Germinal center (tissue), 1 donor: ENCODE measurements around the gene MMP14.
"Not testable (repeated sequence)": the region's sequence is repeated elsewhere in the genome, so short reads cannot be mapped to it uniquely, and the experiment has no call there.

Experiments
- DNase-seq: peaks from one replicate; pipeline ENCODE4 v3.0.0; 2012; ENCODE audit warnings: mixed read lengths, low spot score

Gene MMP14

DNA sequence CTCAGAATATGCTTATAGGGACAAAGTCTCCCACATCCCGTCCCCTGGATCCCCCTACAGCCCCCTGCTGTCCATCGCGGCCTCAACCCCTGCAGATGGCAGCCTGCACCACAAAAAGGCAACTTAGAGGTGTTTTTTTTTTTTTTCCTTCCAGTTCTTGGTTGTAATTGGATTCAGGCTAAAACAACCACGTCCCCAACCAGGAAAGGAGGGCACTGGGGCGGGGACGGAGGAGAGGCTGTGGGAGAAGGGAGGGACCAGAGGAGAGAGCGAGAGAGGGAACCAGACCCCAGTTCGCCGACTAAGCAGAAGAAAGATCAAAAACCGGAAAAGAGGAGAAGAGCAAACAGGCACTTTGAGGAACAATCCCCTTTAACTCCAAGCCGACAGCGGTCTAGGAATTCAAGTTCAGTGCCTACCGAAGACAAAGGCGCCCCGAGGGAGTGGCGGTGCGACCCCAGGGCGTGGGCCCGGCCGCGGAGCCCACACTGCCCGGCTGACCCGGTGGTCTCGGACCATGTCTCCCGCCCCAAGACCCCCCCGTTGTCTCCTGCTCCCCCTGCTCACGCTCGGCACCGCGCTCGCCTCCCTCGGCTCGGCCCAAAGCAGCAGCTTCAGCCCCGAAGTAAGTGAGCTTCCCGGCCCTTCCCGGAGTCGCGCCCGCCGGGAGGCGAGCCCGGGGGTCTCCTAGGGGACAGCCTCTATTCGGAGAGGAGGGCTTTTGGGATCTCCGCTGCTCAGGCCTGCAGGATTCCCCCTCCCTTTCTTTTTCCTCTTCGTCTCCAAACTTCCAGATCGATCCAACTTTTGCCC, at the start of gene MMP14:
Gene MMP14, plus strand, starts transcription at position 285 of the 813 bp plus-strand sequence. Its CDS starts 233 bp downstream, at position 518.
- DNase-seq, result no peak

DNA sequence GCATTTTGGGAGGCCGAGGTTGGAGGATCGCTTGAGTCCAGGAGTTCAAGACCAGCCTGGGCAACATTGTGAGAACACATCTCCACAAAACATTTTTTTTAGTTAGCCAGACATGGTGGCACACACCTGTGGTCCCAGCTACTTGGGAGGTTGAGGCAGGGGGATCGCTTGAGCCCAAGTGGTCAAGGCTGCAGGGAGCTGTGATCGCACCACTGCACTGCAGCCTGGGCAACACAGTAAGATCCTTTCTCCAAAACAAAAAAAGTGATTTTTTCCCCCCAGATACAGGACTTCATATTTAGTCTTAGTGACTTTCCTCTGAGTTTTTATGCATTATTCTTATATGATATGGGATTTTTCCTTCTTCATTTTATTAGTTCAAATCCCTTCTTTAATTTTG, 49.7 kb upstream of the MMP14 start:
- no peak for DNase-seq

DNA sequence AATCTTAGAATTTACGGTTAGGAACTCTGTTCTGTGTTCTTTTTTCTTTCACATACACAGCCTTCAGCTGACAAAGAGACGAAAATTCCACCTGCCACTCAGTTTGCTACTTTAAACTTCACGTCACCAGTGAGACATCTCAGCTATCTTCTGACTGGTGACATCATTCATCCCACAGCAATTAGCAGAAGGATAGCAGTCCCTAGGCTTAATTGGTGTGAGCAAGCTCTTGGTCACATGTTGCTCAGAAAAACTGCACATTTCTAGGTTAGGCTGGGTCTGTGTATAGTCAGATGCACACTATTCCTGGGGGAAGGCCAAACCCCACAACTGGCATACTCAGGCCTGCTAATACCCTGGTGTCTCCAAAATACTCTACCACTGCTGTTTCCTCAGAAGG, 45.1 kb upstream of the MMP14 start:
- no peak for DNase-seq

DNA sequence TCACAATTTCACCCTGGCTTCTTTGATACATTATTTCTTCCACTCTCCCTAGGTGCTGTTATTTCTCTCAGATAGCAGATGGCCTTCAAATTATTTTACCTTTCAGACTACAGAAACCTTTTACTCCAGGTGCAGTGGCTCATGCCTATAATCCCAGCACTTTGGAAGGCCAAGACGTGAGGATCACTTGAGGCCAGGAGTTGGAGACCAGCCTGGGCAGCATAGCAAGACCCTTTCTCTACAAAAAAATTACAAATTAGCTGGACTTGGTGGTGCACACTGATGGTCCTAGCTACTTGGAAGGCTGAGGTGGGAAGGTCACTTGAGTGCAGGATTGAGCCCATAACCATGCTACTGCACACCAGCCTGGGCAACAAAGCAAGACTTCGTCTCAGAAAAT, 44.2 kb upstream of the MMP14 start:
- no peak for DNase-seq

DNA sequence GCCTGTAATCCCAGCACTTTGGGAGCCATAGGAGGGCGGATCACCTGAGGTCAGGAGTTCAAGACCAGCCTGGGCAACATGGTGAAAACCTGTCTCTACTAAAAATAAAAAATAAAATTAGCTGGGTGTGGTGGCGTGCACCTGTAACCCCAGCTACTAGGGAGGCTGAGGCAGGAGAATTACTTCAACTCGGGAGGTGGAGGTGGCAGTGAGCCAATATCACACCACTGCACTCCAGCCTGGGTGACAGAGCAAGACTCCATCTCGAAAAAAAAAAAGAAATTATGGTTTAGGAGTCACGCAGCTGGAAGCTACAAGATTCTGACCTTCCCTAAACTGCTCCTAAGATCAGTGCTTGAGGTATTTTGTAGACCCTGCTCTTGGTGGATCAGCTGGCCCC, 42.8 kb upstream of the MMP14 start:
- DNase-seq, result not testable (repeated sequence)

DNA sequence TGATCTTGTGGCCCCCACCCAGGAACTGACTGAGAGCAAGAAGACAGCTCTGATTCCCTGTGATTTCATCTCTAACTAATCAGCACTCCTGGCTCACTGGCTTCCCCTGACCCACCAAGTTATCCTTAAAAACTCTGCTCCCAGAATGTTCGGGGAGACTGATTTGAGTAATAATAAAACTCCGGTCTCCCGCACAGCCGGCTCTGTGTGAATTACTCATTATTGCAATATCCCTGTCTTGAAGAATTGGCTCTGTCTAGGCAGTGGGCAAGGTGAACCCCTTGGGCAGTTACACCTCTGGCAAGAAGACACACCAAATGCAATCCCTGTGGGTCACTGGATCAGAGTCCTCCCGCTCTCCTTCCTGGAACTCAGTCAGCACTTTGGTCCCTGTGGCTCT, 42.4 kb upstream of the MMP14 start:
- no peak for DNase-seq

DNA sequence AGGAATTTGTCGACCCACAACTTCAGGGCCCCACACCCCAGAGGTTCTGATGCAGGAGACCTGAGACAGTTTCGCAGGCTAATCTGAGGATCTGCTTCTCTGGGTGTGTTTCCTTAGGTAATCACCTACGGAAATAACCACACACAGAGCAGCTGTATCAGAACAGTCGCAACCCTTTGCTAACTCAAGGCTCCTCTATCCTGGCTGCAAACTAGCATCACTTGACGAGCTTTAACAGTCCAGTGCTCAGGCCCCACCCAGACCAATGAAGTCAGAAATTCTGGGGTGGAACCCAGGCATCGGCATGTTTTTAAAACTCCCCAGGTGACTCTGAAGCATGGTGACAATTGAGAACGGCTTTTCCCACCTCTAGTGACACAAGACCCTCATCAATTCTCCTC, 41.8 kb upstream of the MMP14 start:
- no peak for DNase-seq

DNA sequence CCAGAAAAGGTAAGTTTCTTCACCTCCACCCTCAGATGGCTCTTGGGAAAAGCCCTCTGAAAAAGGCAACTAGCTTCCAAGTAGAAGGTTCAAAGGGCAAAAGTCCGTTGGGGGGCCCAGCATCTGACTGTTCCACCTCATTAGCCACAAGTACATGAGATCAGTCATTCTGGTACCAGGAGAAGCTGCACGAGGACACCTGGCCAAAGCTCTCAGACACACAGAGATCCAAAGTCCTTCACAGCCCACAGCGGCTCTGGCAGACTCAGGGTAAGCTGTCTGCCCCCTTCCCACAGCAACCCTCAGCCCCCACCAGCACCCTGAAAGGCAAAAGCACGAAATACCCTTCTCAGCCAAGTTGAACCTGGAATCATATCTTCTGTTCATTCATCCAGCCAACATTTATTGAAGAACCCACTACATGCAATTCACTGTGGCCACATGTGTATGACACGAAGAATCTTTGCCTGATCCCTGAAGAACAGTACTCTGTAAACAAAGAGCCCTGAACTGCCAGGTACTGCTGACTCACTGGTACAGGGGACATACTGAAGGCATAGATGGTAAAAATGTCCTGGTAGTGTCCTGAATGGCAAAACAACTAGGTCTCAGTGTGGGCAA, 40.2 kb upstream of the MMP14 start:
- DNase-seq, result no peak

DNA sequence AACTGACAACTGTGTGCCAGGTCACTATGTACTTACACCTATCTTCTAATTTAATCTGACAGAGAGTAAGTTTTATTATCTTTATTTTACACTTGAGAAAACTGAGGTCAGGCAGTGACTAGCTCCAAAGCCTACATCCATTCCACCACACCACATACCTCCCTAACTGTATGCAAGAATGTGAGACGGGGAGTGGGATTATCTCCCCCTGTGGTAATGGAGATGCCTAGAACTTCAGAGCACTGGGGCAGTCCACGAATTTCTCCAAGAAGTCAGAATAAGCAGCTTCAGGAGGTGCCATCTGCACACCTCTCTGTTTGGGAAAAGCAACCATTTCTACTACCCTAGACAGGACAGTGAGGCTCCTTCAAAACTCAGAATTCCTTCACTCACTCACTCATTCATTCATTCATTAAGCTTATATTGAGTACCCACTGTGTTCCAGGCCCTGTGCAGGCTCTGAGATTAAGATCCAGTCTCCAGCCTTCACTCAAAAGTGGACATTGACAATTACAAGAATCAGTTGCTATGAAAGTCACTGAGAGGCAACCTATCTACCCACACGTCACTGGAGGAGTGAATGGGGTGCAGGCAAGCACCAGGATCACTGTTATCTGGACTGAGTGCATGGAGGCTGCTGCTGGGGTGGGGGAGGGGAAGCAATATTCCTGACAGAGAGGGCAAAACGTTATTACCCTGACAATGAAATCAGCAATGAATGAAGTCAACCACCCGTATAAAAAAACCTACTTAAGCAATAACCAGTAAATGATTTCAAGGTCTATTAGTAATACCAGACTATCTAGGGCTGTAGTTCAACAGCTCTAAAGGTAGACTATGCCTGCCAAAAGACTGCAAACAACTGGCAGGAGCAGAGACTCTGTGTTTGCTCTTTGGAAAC, 39.1 kb upstream of the MMP14 start:
- DNase-seq, result no peak

DNA sequence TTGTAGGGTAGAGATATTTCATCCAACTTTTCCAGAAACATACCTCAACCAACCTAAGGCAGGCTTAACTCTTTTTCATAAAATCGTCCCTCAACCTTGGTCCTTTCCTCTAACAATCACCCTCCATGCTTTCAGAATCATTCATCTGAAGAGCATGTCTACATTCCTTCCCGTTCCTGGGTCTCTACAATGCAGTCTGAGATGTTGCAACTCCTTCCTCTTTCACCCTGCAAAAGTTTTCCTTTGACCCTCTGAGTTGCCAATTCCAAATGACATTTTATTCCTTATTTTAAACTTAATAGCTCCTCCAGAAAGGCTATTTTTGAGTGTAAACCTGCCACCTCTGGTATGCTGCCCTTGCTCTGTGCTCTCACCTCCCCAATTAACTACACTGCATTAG, 37.9 kb upstream of the MMP14 start:
- DNase-seq, result no peak

DNA sequence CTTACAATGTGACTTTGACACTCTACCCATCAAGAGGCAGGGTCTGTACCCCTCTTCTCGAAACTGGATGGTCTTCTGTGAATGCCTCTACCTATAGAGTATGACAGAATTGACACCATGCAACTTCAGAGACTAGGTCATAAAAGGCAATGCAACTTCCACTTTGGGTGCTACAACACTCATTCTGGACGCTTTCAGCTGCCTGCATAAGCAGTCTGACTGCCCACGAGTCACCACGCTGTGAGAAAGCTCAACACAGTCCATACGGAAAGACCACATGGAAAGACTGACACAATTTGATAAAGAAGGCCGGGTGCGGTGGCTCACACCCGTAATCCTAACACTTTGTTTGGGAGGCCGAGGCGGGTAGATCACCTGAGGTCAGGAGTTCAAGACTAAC, 36.0 kb upstream of the MMP14 start:
- DNase-seq, result no peak

DNA sequence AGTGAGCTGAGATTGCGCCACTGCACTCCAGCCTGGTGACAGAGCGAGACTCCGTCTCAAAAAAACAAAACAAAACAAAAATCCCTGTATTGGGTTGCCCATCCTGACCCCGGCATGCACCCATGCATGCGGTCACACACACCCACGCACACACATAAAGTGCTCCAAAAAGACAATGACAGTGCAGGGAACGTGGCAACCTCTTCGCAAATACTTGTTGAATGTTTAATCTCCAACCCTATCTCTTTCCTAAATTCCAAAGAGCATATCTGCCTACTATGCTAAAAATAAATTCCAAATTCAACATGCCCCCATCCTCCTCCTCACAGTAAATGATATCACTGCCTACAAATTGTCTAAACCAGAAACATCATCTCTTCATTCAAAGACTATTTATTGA, 34.7 kb upstream of the MMP14 start:
- no peak for DNase-seq

DNA sequence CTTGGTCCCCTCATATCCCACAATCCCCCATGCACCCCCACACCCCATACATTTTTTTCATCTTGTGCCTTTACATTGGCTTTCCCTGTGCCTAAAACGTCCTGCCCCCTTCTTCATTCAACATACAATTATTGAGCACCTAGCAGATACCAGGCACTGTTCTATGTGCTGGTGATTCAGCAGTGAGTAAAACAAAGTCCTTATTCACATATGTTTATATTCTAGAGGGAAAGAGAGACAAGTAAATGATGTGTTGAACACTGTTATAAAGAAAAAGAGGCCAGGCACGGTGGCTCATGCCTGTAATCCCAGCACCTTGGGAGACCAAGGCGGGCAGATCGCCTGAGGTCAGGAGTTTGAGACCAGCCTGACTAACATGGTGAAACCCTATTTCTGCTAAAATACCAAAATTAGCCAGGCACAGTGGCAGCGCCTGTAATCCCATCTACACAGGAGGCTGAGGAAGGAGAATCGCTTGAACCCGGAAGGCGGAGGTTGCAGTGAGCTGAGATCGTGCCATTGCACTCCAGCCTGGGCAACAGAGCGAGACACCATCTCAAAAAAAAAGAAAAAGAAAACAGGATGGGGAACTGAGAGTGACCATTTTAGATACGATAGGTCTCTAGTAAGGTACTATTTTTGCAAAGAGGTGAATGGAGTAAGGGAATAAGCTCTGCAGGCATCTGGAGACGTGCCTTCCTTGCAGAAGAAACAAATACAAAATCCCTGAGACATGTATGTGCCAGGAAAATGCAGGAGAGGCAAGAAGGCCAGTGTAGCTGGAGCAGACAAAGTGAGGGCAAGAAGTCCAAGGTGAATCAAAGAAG, 33.3 kb upstream of the MMP14 start:
- no peak for DNase-seq

DNA sequence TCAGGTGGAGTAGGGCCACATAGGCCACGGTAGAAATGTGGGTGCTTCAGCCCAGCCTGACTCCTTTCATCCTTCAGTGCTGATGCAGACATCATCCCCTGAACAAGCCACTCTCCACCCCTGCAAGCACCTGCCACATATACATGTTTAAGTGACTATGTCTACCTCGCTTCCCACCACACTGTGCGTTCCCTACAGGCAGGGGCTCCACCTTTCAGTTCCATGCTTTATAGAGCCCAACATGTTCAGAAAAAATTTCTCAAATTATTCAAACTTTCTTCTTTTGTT, 32.8 kb upstream of the MMP14 start:
- no peak for DNase-seq

DNA sequence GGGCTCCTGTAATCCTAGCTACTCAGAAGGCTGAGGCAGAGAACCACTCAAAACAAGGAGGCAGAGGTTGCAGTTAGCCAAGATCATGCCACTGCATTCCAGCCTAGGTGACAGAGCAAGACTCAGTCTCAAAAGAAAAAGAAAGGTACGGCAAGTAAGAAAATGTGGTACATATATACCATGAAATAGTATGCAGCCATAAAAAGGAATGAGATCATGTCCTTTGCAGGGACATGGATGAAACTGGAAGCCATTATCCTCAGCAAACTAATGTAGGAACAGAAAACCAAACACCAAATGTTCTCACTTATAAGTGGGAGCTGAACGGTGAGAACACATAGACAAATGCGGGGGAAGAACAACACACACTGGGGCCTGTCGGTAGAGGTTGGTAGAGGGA, 31.1 kb upstream of the MMP14 start:
- DNase-seq, result not testable (repeated sequence)

DNA sequence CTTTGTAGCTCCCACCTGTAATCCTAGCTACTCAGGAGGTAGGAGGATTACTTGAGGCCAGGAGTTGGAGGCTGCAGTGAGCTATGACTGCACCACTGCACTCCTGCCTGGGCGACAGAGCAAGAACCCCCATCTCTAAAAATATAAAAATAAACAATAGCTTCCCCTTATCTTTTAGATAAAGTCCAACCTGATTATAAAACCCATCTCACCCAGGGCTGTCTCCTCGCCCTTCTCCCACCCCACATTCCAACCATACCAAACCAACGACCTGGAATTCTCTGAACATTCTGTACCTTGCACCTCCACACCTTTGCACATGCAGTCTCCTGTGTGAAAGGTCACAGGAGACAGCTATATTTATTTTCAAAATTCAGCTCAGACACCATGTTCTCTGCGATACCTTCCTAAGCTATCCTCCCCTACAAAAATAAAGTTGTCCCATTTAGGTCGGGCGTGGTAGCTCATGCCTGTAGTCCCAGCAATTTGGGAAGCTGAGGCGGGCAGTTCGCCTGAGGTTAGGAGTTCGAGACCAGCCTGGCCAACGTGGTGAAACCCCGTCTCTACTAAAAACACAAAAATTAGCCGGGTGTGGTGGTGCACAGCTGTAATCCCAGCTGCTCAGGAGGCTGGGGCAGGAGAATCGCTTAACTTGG, 28.8 kb upstream of the MMP14 start:
- DNase-seq, result no peak

DNA sequence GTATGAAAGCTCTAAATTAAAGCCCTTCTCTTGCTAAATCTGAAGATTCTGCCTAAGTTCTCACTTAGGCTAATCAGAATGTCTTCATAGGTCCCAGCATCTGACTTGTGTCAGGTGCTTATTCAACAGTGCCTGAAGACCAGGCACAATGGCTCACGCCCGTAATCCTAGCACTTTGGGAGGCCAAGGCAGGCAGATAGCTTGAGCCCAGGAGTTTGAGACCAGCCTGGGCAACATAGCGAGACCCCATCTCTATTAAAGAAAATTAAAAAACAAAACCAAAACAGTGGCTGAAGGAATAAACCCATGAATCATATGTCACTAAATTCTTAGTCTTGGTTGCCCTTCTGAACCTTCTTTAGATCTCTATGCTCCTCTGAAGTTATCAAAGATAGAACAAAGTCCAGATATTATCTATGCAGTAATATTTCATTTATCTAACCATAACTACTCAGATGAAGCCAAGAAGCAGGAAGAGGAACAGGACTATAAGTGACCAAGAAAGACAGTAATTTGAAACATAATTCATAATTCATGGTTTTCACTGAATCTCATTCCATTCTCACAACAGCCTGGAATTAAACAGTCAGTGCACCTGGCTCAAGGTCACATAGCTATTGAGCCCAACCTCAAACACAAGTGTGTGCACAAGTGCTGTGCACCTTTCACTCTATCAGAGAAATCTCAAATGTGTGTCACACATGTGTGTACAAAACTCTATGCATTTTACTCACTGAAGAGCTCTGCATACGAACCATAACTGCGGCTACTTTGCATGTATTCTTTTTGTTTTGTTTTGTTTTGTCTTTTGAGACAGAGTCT, 27.8 kb upstream of the MMP14 start:
- no peak for DNase-seq

DNA sequence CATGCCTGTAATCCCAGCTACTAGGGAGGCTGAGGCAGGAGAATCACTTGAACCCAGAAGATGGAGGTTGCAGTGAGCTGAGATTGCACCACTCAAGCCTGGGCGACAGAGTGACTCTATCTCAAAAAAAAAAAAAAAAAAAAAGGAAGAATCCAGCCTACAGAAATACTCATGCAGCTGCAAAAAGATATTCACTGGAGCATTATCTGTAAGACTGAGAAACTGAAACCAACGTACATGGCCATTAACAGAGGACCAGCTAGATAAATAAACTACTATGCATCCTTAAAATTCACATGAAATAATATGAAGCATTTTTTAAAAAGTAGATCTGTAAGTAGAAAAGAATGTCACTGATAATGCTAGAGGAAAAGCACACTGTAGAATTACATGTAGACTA, 24.7 kb upstream of the MMP14 start:
- peak; percentile 54 for DNase-seq

DNA sequence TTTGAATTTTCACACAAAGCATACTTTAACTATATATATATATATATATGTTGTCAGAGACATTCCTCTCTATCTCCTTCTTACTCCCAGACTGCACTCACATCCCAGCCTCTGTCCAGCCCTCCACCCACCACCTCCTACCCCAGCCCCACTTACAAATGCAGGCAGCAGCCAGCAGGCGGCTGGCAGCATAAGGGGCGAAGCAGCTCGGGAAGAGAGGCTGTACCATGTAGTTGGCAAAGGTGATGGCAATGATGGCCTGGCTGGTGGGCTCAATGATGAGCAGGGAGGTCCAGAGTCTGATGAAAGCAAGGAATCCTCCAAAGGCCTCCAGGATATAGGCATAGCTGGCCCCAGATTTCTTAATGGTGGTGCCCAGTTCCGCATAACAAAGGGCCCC, 23.6 kb upstream of the MMP14 start:
- no peak for DNase-seq

DNA sequence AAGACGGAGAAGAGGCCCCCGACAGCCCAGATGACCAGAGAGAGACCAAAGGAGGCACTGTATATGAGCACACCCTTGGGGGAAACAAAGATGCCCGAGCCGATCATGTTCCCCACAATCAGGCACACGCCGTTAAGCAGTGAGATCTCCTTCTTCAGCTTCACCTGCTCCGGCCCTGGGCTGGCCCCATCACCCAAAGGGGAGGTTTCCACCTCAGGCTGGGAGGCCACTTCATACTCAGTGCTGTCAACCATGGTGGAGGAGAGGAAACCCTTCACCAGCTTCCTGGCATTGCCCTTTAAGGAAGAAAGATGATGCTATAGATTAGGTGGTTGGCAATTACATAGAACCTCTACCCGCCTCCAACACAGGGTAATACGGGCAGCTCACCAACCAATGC, 23.2 kb upstream of the MMP14 start:
- DNase-seq, result no peak

DNA sequence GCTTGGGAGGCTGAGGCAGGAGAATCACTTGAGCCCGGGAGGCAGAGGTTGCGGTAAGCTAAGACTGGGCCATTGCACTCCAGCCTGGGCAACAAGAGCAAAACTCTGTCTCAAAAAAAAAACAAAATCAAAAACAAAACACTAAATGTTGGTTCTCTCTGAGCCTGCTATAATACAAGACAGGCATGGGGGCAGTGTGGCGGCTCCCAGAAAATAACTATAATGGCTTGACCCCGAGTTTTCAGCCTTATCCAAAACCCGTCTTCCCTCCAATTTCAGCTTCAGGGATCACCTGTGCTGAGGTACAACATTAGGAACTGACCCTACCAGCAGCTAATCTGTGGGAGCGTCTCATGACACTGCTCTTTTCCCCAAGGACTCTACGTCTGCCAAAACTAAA, 22.0 kb upstream of the MMP14 start:
- no peak for DNase-seq
